Femur (tissue), 1 donor: Measurements from ENCODE around the gene MS4A4A.
A peak's percentile ranks its signal among the peaks of the same experiment; 100 is the strongest.

Experiments used
- DNase-seq: peaks from one replicate; pipeline ENCODE4 v3.0.0-alpha.2; 2017

The MS4A4A gene

GRCh38 chr11:60303661-60304060, 23.2 kb downstream of the MS4A4A start:
- no peak for DNase-seq

- DNase-seq = no peak
These were observed 25.6 kb downstream of the MS4A4A start for GRCh38 chr11:60305906-60306619.

- DNase-seq = no peak
These were observed 27.2 kb downstream of the MS4A4A start for GRCh38 chr11:60307507-60308195.

- peak; percentile 28 for DNase-seq
These were observed 30.0 kb downstream of the MS4A4A start for GRCh38 chr11:60310407-60310998.

GRCh38 chr11:60314635-60315321, 34.3 kb downstream of the MS4A4A start:
- no peak for DNase-seq

GRCh38 chr11:60315871-60316270, 35.4 kb downstream of the MS4A4A start:
- no peak for DNase-seq

GRCh38 chr11:60316317-60316716, 35.9 kb downstream of the MS4A4A start:
- DNase-seq = no peak

GRCh38 chr11:60318726-60319125, 38.3 kb downstream of the MS4A4A start:
- DNase-seq = no peak

- no peak for DNase-seq
These were observed 40.6 kb downstream of the MS4A4A start for GRCh38 chr11:60321051-60321450.

- no peak for DNase-seq
These were observed 46.5 kb downstream of the MS4A4A start, which contains the start of gene MS4A6E for GRCh38 chr11:60326955-60327354. Gene MS4A6E (plus strand): TSS chr11:60327255. CDS start chr11:60334896, 7,641 bp downstream.

- no peak for DNase-seq
These were observed 48.0 kb downstream of the MS4A4A start for GRCh38 chr11:60328460-60328859.

GRCh38 chr11:60332846-60333245, 52.4 kb downstream of the MS4A4A start:
- DNase-seq = no peak

GRCh38 chr11:60334005-60334620, 53.6 kb downstream of the MS4A4A start:
- peak; percentile 35 for DNase-seq

- DNase-seq = no peak
These were observed 56.4 kb downstream of the MS4A4A start for GRCh38 chr11:60336767-60337391.

- DNase-seq = no peak
These were observed 57.6 kb downstream of the MS4A4A start for GRCh38 chr11:60338053-60338452.

GRCh38 chr11:60339356-60339755, 58.9 kb downstream of the MS4A4A start:
- DNase-seq = no peak

- DNase-seq = no peak
These were observed 62.7 kb downstream of the MS4A4A start for GRCh38 chr11:60343094-60343704.

- no peak for DNase-seq
These were observed 63.7 kb downstream of the MS4A4A start for GRCh38 chr11:60344146-60344545.

GRCh38 chr11:60345489-60345888, 65.0 kb downstream of the MS4A4A start:
- DNase-seq = peak; percentile 24

- DNase-seq = no peak
These were observed 66.8 kb downstream of the MS4A4A start for GRCh38 chr11:60347084-60347797.

- no peak for DNase-seq
These were observed 67.7 kb downstream of the MS4A4A start for GRCh38 chr11:60348116-60348515.
